Osteoblast (primary cell): Measurements from ENCODE around the gene PRR7. TPM values are rescaled to one million over a fixed set of nuclear protein-coding genes. Genes with fewer than 3 reads are reported as not detected.

Source experiments
- DNase-seq: peaks from one replicate; pipeline ENCODE4 v3.0.0; 2011; ENCODE audit warnings: low spot score, mixed read lengths; ENCODE audit not compliant: insufficient read length; ENCODE audit errors: missing footprints
- H2AFZ ChIP-seq: 2 replicates; pipeline ENCODE4 v1.6.0; 2011; ENCODE audit warnings: mild to moderate bottlenecking, low read length
- H3K27ac ChIP-seq: 2 replicates; pipeline ENCODE4 v1.5.1; 2011; ENCODE audit warnings: mild to moderate bottlenecking, low read depth, low read length, moderate library complexity
- H3K27me3 ChIP-seq: 2 replicates; pipeline ENCODE4 v1.6.0; 2012; ENCODE audit warnings: mild to moderate bottlenecking, control low read depth, inconsistent platforms, low read length, moderate library complexity; ENCODE audit not compliant: insufficient read depth
- H3K36me3 ChIP-seq: 2 replicates; pipeline ENCODE4 v1.5.1; 2011; ENCODE audit warnings: mild to moderate bottlenecking, low read length, control low read depth, moderate library complexity; ENCODE audit not compliant: insufficient read depth
- H3K4me1 ChIP-seq: 2 replicates; pipeline ENCODE4 v1.5.1; 2011; ENCODE audit warnings: mild to moderate bottlenecking, low read length, control low read depth, moderate library complexity; ENCODE audit not compliant: insufficient read depth
- H3K4me2 ChIP-seq: 2 replicates; pipeline ENCODE4 v1.6.0; 2011; ENCODE audit warnings: mild to moderate bottlenecking, low read length; ENCODE audit not compliant: insufficient read depth
- H3K4me3 ChIP-seq: fragments of 200-600 bp; sonication (generic); 3 replicates; pipeline ENCODE4 v1.5.1; 2012; ENCODE audit warnings: mild to moderate bottlenecking, low read length, inconsistent platforms; ENCODE audit not compliant: insufficient read depth
- H3K79me2 ChIP-seq: 2 replicates; pipeline ENCODE4 v1.6.0; 2012; ENCODE audit warnings: mild to moderate bottlenecking, low read length, control low read depth, inconsistent platforms; ENCODE audit not compliant: insufficient read depth
- H3K9me3 ChIP-seq: 2 replicates; pipeline ENCODE4 v1.5.1; 2011; ENCODE audit warnings: low read depth, low read length, control low read depth
- H4K20me1 ChIP-seq: 2 replicates; pipeline ENCODE4 v1.6.0; 2012; ENCODE audit warnings: mild to moderate bottlenecking, low read length, control low read depth; ENCODE audit not compliant: insufficient read depth
- CTCF ChIP-seq: IDR thresholded peaks from 2 replicates; pipeline ENCODE4 v1.5.1; 2011; ENCODE audit warnings: mild to moderate bottlenecking, low read depth, low read length, moderate library complexity; ENCODE audit errors: extremely low read depth
- total RNA-seq: library from RNA; depleted of rRNA; stranded (reverse); fragments of >200 nt; gene quantifications from 2 replicates; pipeline ENCODE4 v1.2.3, GENCODE V29; 2012

Gene PRR7
- total RNA-seq, 1 donor, result 12.7 TPM

- Histone ChIP-seq H3K4me1 (peaks cover 13% of the 10 kb centered on the region), H3K27ac (no peak overlapping the region), H3K27me3 (no peaks in the 10 kb centered on the region), H3K79me2 (peaks cover 30% of the 10 kb centered on the region), H2AFZ (no peak overlapping the region), H3K9me3 (no peaks in the 10 kb centered on the region), H4K20me1 (peaks cover 15% of the 10 kb centered on the region), H3K36me3 (peaks cover 21% of the 10 kb centered on the region), H3K4me2 (no peak overlapping the region), H3K4me3 (no peak overlapping the region)
- no peak for TF ChIP-seq CTCF
- DNase-seq, result peak; percentile 75
Measured at GRCh38 chr5:177431317-177432142, 15.1 kb upstream of the PRR7 start.

- H2AFZ ChIP-seq, result no peak overlapping the region
- no peak overlapping the region for H3K4me3 ChIP-seq
- peaks cover 25% of the 10 kb centered on the region for H3K79me2 ChIP-seq
- peaks cover 11% of the 10 kb centered on the region for H4K20me1 ChIP-seq
- H3K4me1 ChIP-seq, result peaks cover 9% of the 10 kb centered on the region
- peaks cover 21% of the 10 kb centered on the region for H3K36me3 ChIP-seq
- no peak overlapping the region for H3K27ac ChIP-seq
- no peaks in the 10 kb centered on the region for H3K9me3 ChIP-seq
- TF ChIP-seq CTCF, result no peak
- DNase-seq, result peak; percentile 41
- H3K4me2 ChIP-seq, result no peak overlapping the region
- no peaks in the 10 kb centered on the region for H3K27me3 ChIP-seq
Measured at GRCh38 chr5:177432143-177432838, 14.3 kb upstream of the PRR7 start.

- Histone ChIP-seq H3K79me2 (peaks cover 17% of the 10 kb centered on the region), H3K36me3 (peaks cover 24% of the 10 kb centered on the region), H3K4me3 (no peak overlapping the region), H3K27ac (no peak overlapping the region), H3K4me2 (no peak overlapping the region), H2AFZ (no peak overlapping the region), H4K20me1 (peaks cover 10% of the 10 kb centered on the region), H3K27me3 (no peaks in the 10 kb centered on the region), H3K9me3 (no peaks in the 10 kb centered on the region), H3K4me1 (peaks cover 2% of the 10 kb centered on the region)
- DNase-seq, result peak; percentile 73
- no peak for TF ChIP-seq CTCF
Measured at GRCh38 chr5:177432839-177433657, 13.6 kb upstream of the PRR7 start.
